Mammary epithelial cell (primary cell): Measurements from ENCODE around the gene ADCY2.

Experiments
- CTCF ChIP-seq, 2 donors: IDR thresholded peaks in 1 of 2; conservative IDR thresholded peaks in 1 of 2; 2 replicates each; pipeline ENCODE4 v1.5.1; 2011 to 2012; ENCODE audit warnings: inconsistent platforms in 2 of 2, low read length in 2 of 2, mild to moderate bottlenecking in 2 of 2, control low read depth in 1 of 2, low read depth in 1 of 2; ENCODE audit not compliant: insufficient read depth in 1 of 2; ENCODE audit errors: extremely low read depth in 1 of 2
- EZH2 ChIP-seq: IDR thresholded peaks from 2 replicates; pipeline ENCODE4 v1.6.1; 2012; ENCODE audit warnings: low read length, inconsistent platforms, borderline replicate concordance

GRCh38 chr5:7597059-7597642 lies 201.2 kb downstream of the ADCY2 start:
- TF ChIP-seq CTCF (conservative IDR thresholded peaks at IDR 0.05 in 1 of 2, IDR thresholded peaks at IDR 0.05 in 1 of 2; ENCODE audit: extremely low read depth in 1 of 2, insufficient read depth in 1 of 2, low read depth in 1 of 2, low read length in 2 of 2), result no peak
- no peak for TF ChIP-seq EZH2
